C4-2B (cell line): ENCODE results near the gene TMEM60.

Source experiments
- ZFX ChIP-seq: fragments of 450-650 bp; IDR thresholded peaks from 2 replicates; pipeline ENCODE4 v1.6.1; 2017
- TF ChIP-seq, protein P1 (sequence below): fragments of 450-650 bp; conservative IDR thresholded peaks from 2 replicates; pipeline ENCODE4 v1.5.1; 2017; ENCODE audit warnings: mild to moderate bottlenecking

DNA sequence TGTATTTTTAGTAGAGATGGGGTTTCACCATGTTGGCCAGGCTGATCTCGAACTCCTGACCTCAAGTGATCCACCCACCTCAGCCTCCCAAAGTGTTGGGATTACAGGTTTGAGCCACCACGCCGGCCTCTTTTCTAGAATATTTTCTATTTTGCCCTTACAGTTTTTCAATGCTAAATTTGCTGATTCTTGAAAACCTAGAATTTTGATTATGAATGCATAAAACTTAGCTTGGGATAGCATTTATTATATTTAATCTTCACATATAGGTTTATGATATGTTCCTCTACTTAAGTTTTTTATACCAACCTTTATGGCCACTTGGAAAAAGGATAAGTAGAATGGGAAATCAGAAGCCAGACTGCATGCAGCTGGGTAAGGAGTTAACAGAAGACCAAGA is 2.1 kb downstream of the TMEM60 start:
- TF ChIP-seq, protein P1, sequence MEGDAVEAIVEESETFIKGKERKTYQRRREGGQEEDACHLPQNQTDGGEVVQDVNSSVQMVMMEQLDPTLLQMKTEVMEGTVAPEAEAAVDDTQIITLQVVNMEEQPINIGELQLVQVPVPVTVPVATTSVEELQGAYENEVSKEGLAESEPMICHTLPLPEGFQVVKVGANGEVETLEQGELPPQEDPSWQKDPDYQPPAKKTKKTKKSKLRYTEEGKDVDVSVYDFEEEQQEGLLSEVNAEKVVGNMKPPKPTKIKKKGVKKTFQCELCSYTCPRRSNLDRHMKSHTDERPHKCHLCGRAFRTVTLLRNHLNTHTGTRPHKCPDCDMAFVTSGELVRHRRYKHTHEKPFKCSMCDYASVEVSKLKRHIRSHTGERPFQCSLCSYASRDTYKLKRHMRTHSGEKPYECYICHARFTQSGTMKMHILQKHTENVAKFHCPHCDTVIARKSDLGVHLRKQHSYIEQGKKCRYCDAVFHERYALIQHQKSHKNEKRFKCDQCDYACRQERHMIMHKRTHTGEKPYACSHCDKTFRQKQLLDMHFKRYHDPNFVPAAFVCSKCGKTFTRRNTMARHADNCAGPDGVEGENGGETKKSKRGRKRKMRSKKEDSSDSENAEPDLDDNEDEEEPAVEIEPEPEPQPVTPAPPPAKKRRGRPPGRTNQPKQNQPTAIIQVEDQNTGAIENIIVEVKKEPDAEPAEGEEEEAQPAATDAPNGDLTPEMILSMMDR = no peak
- TF ChIP-seq ZFX = no peak
